ENCODE measurements around the gene CER1. TPM values are rescaled to one million over a fixed set of nuclear protein-coding genes. Genes with fewer than 3 reads are reported as not detected.
"Not testable (repeated sequence)": the region's sequence is repeated elsewhere in the genome, so short reads cannot be mapped to it uniquely, and the experiment has no call there.

Gene CER1
- total and polyA plus RNA-seq, 9 of the 15 experiments (the other 6 are each of a cell fraction or from before 2014, with no cell fraction given) = not detected

DNA sequence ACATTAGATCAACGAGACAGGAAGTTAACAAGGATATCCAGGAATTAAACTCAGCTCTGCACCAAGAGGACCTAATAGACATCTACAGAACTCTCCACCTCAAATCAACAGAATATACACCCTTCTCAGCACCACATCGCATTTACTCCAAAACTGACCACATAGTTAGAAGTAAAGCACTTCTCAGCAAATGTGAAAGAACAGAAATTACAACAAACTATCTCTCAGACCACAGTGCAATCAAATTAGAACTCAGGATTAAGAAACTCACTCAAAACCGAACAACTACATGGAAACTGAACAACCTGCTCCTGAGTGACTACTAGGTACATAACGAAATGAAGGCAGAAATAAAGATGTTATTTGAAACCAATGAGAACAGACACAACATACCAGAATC lies 39.9 kb downstream of the CER1 start:
- DNase-seq (ENCODE audit: extremely low read depth in 1 of 4, low spot score in 3 of 4); H3K27me3 ChIP-seq (ENCODE audit: control insufficient read depth in 2 of 2, insufficient read depth in 2 of 2, low read length in 2 of 2); H4K20me1 ChIP-seq (replicated peaks; ENCODE audit: control insufficient read depth, insufficient read depth, low read length); H3K27ac ChIP-seq (ENCODE audit: extremely low read depth, low read depth, low read length); BruUV-seq (replicated peaks); CTCF ChIA-PET (ENCODE audit: low intra/inter-chr PET ratio); ATAC-seq; H3K9me3 ChIP-seq (replicated peaks; ENCODE audit: control insufficient read depth, insufficient read depth, low read depth, low read length); H3K4me3 ChIP-seq; H3K79me2 ChIP-seq (ENCODE audit: control insufficient read depth, insufficient read depth, low read length); POLR2A ChIA-PET; FAIRE-seq; H2AFZ ChIP-seq (ENCODE audit: low read depth, low read length); H3K36me3 ChIP-seq (ENCODE audit: control insufficient read depth, insufficient read depth, low read length); H3K9me1 ChIP-seq (ENCODE audit: control insufficient read depth, insufficient read depth, low read length); H3K4me2 ChIP-seq (ENCODE audit: insufficient read depth, low read length); in situ Hi-C loops (cut with MboI); intact Hi-C loops (cut with micrococcal nuclease); H3K4me1 ChIP-seq (replicated peaks in 1 of 2; ENCODE audit: control insufficient read depth in 2 of 2, insufficient read depth in 2 of 2, low read length in 2 of 2); H3K9ac ChIP-seq (ENCODE audit: insufficient read depth in 1 of 2, low read depth in 2 of 2, low read length in 2 of 2): not testable (repeated sequence)
- 8% methylated on average over 4 of the region's 4 CpGs for WGBS (ENCODE audit: insufficient coverage, low coverage, missing lambda C conversion rate)

DNA sequence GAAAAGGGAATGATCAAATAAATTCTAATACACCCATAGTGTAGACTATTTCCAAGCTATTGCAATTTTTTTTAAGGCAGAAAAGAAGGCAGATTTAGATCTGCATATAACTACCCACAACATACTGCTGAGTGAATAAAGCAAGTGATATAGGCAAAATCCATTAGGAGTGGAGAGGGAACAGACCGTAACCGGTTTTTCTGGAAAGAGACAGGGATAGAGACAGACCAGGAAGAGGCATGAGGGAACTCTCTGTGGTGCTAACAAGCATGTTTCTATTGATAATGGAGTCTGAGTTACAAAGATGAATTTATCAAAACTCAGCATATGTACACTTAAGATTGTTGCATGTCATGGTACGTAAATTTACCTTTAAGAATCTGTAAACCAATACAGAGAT lies 43.8 kb downstream of the CER1 start:
- TF ChIP-seq ZZZ3 (IDR thresholded peaks at IDR 0.05) (no peak), MYNN (IDR thresholded peaks at IDR 0.05) (no peak), MYNN (CRISPR knock-in tag; IDR thresholded peaks at IDR 0.05) (no peak), DNMT1 (IDR thresholded peaks at IDR 0.05) (no peak), RCOR1 (IDR thresholded peaks at IDR 0.05; ENCODE audit: borderline replicate concordance in 1 of 2, low read depth in 2 of 2, low read length in 2 of 2) (no peak), ZNF384 (IDR thresholded peaks at IDR 0.05; ENCODE audit: low read depth, low read length) (no peak), ZNF764 (CRISPR knock-in tag; IDR thresholded peaks at IDR 0.05; ENCODE audit: low read depth) (no peak), NFIC (IDR thresholded peaks at IDR 0.05) (no peak)
- TF ChIP-seq, protein P1, sequence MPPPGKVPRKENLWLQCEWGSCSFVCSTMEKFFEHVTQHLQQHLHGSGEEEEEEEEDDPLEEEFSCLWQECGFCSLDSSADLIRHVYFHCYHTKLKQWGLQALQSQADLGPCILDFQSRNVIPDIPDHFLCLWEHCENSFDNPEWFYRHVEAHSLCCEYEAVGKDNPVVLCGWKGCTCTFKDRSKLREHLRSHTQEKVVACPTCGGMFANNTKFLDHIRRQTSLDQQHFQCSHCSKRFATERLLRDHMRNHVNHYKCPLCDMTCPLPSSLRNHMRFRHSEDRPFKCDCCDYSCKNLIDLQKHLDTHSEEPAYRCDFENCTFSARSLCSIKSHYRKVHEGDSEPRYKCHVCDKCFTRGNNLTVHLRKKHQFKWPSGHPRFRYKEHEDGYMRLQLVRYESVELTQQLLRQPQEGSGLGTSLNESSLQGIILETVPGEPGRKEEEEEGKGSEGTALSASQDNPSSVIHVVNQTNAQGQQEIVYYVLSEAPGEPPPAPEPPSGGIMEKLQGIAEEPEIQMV (tag; conservative IDR thresholded peaks at IDR 0.05; ENCODE audit: low read depth) = no peak
- TF ChIP-seq, protein P2, sequence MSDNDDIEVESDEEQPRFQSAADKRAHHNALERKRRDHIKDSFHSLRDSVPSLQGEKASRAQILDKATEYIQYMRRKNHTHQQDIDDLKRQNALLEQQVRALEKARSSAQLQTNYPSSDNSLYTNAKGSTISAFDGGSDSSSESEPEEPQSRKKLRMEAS (CRISPR knock-in tag; IDR thresholded peaks at IDR 0.05) = no peak
- in situ Hi-C loops (cut with MboI) = no loop called here
- H3K4me1 ChIP-seq (replicated peaks in 1 of 2; ENCODE audit: control insufficient read depth in 2 of 2, insufficient read depth in 2 of 2, low read length in 2 of 2) = no peaks in the 10 kb centered on the region
- no peak overlapping the region for H3K27ac ChIP-seq (ENCODE audit: extremely low read depth, low read depth, low read length)
- H3K9me1 ChIP-seq (ENCODE audit: control insufficient read depth, insufficient read depth, low read length) = no peaks in the 10 kb centered on the region
- no TSS peak for BruUV-seq (replicated peaks)
- H3K36me3 ChIP-seq (ENCODE audit: control insufficient read depth, insufficient read depth, low read length) = no peaks in the 10 kb centered on the region
- ChIA-PET CTCF (ENCODE audit: low intra/inter-chr PET ratio) (no interaction called here), POLR2A (no interaction called here)
- intact Hi-C loops (cut with micrococcal nuclease) = no loop called here
- no peak overlapping the region for H3K4me2 ChIP-seq (ENCODE audit: insufficient read depth, low read length)
- ATAC-seq (no peak), FAIRE-seq (no peak), DNase-seq (ENCODE audit: extremely low read depth in 1 of 4, low spot score in 3 of 4) (no peak)
- H3K79me2 ChIP-seq (ENCODE audit: control insufficient read depth, insufficient read depth, low read length) = no peaks in the 10 kb centered on the region
- H4K20me1 ChIP-seq (replicated peaks; ENCODE audit: control insufficient read depth, insufficient read depth, low read length) = no peaks in the 10 kb centered on the region
- H3K9ac ChIP-seq (ENCODE audit: insufficient read depth in 1 of 2, low read depth in 2 of 2, low read length in 2 of 2) = no peak overlapping the region
- H3K27me3 ChIP-seq (ENCODE audit: control insufficient read depth in 2 of 2, insufficient read depth in 2 of 2, low read length in 2 of 2) = no peaks in the 10 kb centered on the region
- H2AFZ ChIP-seq (ENCODE audit: low read depth, low read length) = no peak overlapping the region
- H3K4me3 ChIP-seq = no peak overlapping the region
- 16% methylated on average over 3 of the region's 3 CpGs for WGBS (ENCODE audit: insufficient coverage, low coverage, missing lambda C conversion rate)
- H3K9me3 ChIP-seq (replicated peaks; ENCODE audit: control insufficient read depth, insufficient read depth, low read depth, low read length) = no peaks in the 10 kb centered on the region

Measured in K562 (cell line).